NB4 (cell line): ENCODE measurements around the gene EPHA1.

Source experiments
- DNase-seq: peaks from one replicate; pipeline ENCODE4 v3.0.0; 2010; ENCODE audit warnings: low read depth
- H3K4me3 ChIP-seq: one replicate; pipeline ENCODE4 v1.5.1; 2011; ENCODE audit warnings: mild to moderate bottlenecking, low read depth, low read length, moderate library complexity
- CTCF ChIP-seq: IDR thresholded peaks from one replicate; pipeline ENCODE4 v1.5.1; 2012; ENCODE audit warnings: low read depth, low read length
- MYC ChIP-seq: IDR thresholded peaks from 2 replicates; pipeline ENCODE4 v1.6.1; 2011; ENCODE audit warnings: low read depth, low read length
- POLR2A ChIP-seq: IDR thresholded peaks from 2 replicates; pipeline ENCODE4 v1.6.1; 2011; ENCODE audit warnings: mild to moderate bottlenecking; ENCODE audit not compliant: insufficient read length; ENCODE audit errors: extremely low read depth
- TF ChIP-seq, protein P1 (sequence below): IDR thresholded peaks from 2 replicates; pipeline ENCODE4 v1.6.1; 2011; ENCODE audit warnings: low read depth, low read length

The EPHA1 gene

DNA sequence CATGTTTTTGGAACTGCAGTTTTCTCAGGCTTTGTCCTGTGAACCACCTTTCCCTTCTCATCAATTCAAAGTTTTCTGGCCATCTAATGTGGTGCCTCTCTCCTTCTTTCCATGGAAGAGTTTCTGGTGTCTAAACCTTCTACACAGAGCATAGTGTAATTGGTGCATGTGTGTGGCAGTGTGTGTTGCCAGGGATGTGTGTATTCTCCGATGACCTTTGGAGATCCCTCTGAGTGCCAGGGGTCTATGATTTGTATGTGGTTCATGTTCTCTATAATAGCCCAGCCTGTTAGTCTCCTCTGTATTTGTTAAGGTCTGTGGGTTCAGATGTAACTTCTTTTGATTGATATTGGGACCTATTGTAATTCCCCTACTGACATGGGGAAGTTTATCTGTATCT is 36.1 kb upstream of the EPHA1 start:
- no peak for DNase-seq
- H3K4me3 ChIP-seq, result no peak overlapping the region
- TF ChIP-seq POLR2A (no peak), CTCF (no peak), MYC (no peak)
- TF ChIP-seq, protein P1, sequence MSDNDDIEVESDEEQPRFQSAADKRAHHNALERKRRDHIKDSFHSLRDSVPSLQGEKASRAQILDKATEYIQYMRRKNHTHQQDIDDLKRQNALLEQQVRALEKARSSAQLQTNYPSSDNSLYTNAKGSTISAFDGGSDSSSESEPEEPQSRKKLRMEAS, result no peak

GRCh38 chr7:143444063-143444782 is 35.6 kb upstream of the EPHA1 start:
- no peak overlapping the region for H3K4me3 ChIP-seq
- TF ChIP-seq POLR2A (no peak), MYC (no peak), CTCF (no peak)
- TF ChIP-seq, protein P1, result no peak
- no peak for DNase-seq

- no peak for DNase-seq
- no peak for TF ChIP-seq POLR2A
- no peak for TF ChIP-seq CTCF
- TF ChIP-seq, protein P1, result no peak
- TF ChIP-seq MYC, result no peak
These were observed 34.5 kb upstream of the EPHA1 start, which contains the start of gene TAS2R60 for GRCh38 chr7:143443153-143443552. TSS of gene TAS2R60 (plus strand) at chr7:143443453. CDS start at chr7:143443453, 0 bp downstream.

GRCh38 chr7:143439866-143440265 is 31.2 kb upstream of the EPHA1 start:
- no peak for DNase-seq
- TF ChIP-seq, protein P1, result no peak
- TF ChIP-seq POLR2A, result no peak
- TF ChIP-seq CTCF, result no peak
- TF ChIP-seq MYC, result no peak
- no peak overlapping the region for H3K4me3 ChIP-seq

More at GRCh38 chr7:143443153-143443552, 34.5 kb upstream of the EPHA1 start, which contains the start of gene TAS2R60:
- H3K4me3 ChIP-seq, result no peak within 1 kb of the TSS

DNA sequence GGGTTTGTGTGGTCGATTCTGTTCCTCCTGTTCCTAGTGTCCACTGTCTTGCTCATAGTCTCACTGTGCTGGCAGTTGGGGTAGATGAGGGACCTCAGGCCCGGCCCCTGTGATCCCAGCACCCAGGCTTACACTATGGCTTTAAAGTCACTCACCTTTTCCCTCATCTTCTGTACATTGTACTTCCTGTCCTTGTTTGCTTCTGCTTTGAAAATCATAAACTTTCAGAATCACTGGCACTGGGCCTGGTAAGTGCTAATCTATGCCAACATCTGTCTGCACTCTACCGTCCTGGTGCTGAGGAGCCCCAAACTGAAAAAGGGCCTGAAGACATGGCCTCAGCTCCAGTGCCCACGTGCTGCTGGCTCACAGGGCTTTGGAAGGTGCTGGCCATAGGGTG is 28.9 kb upstream of the EPHA1 start:
- no peak for DNase-seq
- TF ChIP-seq, protein P1, result no peak
- TF ChIP-seq CTCF, result no peak
- TF ChIP-seq POLR2A, result no peak
- TF ChIP-seq MYC, result no peak

More for the DNA sequence above, 28.9 kb upstream of the EPHA1 start:
- H3K4me3 ChIP-seq, result no peak overlapping the region
